ENCODE measurements around the gene KCNG2. TPM values are rescaled to one million over a fixed set of nuclear protein-coding genes. Genes with fewer than 3 reads are reported as not detected.
"Not testable (repeated sequence)": the region's sequence is repeated elsewhere in the genome, so short reads cannot be mapped to it uniquely, and the experiment has no call there.

Gene KCNG2
- total RNA-seq, 1 donor from 2014 or later, result not detected

- Mint-ChIP-seq H3K4me1 (ENCODE audit: unreplicated experiment) (no peaks in the 10 kb centered on the region), H3K36me3 (ENCODE audit: unreplicated experiment) (no peaks in the 10 kb centered on the region), H3K9me3 (ENCODE audit: unreplicated experiment) (peaks cover 5% of the 10 kb centered on the region), H3K27me3 (ENCODE audit: unreplicated experiment) (peaks cover 14% of the 10 kb centered on the region), H3K4me3 (ENCODE audit: unreplicated experiment) (no peak overlapping the region), H3K27ac (ENCODE audit: unreplicated experiment) (no peak overlapping the region)
- peak; percentile 83 for DNase-seq (ENCODE audit: extremely low spot score, unreplicated experiment)
- no peak for TF ChIP-seq CTCF (IDR thresholded peaks at IDR 0.05)
These were observed 66.4 kb downstream of the KCNG2 start for GRCh38 chr18:79864006-79864725.

- peaks cover 14% of the 10 kb centered on the region for H3K27me3 Mint-ChIP-seq (ENCODE audit: unreplicated experiment)
- H3K4me3 Mint-ChIP-seq (ENCODE audit: unreplicated experiment); H3K27ac Mint-ChIP-seq (ENCODE audit: unreplicated experiment); H3K9me3 Mint-ChIP-seq (ENCODE audit: unreplicated experiment); DNase-seq (ENCODE audit: extremely low spot score, unreplicated experiment); H3K4me1 Mint-ChIP-seq (ENCODE audit: unreplicated experiment); H3K36me3 Mint-ChIP-seq (ENCODE audit: unreplicated experiment): not testable (repeated sequence)
These were observed 67.2 kb downstream of the KCNG2 start for GRCh38 chr18:79864955-79865354.

GRCh38 chr18:79865951-79866350 lies 68.2 kb downstream of the KCNG2 start:
- H3K4me1 Mint-ChIP-seq (ENCODE audit: unreplicated experiment); H3K4me3 Mint-ChIP-seq (ENCODE audit: unreplicated experiment); H3K36me3 Mint-ChIP-seq (ENCODE audit: unreplicated experiment); H3K9me3 Mint-ChIP-seq (ENCODE audit: unreplicated experiment); H3K27ac Mint-ChIP-seq (ENCODE audit: unreplicated experiment): not testable (repeated sequence)
- peaks cover 10% of the 10 kb centered on the region for H3K27me3 Mint-ChIP-seq (ENCODE audit: unreplicated experiment)
- peak; percentile 56 for DNase-seq (ENCODE audit: extremely low spot score, unreplicated experiment)

GRCh38 chr18:79866889-79867574 lies 69.3 kb downstream of the KCNG2 start:
- Mint-ChIP-seq H3K9me3 (ENCODE audit: unreplicated experiment) (no peaks in the 10 kb centered on the region), H3K27ac (ENCODE audit: unreplicated experiment) (no peak overlapping the region), H3K4me1 (ENCODE audit: unreplicated experiment) (no peaks in the 10 kb centered on the region), H3K36me3 (ENCODE audit: unreplicated experiment) (no peaks in the 10 kb centered on the region), H3K4me3 (ENCODE audit: unreplicated experiment) (no peak overlapping the region), H3K27me3 (ENCODE audit: unreplicated experiment) (peaks cover 7% of the 10 kb centered on the region)
- DNase-seq (ENCODE audit: extremely low spot score, unreplicated experiment), result peak; percentile 71
- no peak for TF ChIP-seq CTCF (IDR thresholded peaks at IDR 0.05)

GRCh38 chr18:79867666-79868065 lies 69.9 kb downstream of the KCNG2 start:
- no peaks in the 10 kb centered on the region for H3K36me3 Mint-ChIP-seq (ENCODE audit: unreplicated experiment)
- no peak overlapping the region for H3K4me3 Mint-ChIP-seq (ENCODE audit: unreplicated experiment)
- peak; percentile 80 for DNase-seq (ENCODE audit: extremely low spot score, unreplicated experiment)
- H3K4me1 Mint-ChIP-seq (ENCODE audit: unreplicated experiment), result no peaks in the 10 kb centered on the region
- no peak for TF ChIP-seq CTCF (IDR thresholded peaks at IDR 0.05)
- no peak overlapping the region for H3K27ac Mint-ChIP-seq (ENCODE audit: unreplicated experiment)
- H3K9me3 Mint-ChIP-seq (ENCODE audit: unreplicated experiment), result no peaks in the 10 kb centered on the region
- H3K27me3 Mint-ChIP-seq (ENCODE audit: unreplicated experiment), result peaks cover under 1% of the 10 kb centered on the region

- Mint-ChIP-seq H3K9me3 (ENCODE audit: unreplicated experiment) (no peaks in the 10 kb centered on the region), H3K4me1 (ENCODE audit: unreplicated experiment) (no peaks in the 10 kb centered on the region), H3K36me3 (ENCODE audit: unreplicated experiment) (no peaks in the 10 kb centered on the region), H3K27me3 (ENCODE audit: unreplicated experiment) (no peaks in the 10 kb centered on the region), H3K4me3 (ENCODE audit: unreplicated experiment) (no peak overlapping the region), H3K27ac (ENCODE audit: unreplicated experiment) (no peak overlapping the region)
- no peak for TF ChIP-seq CTCF (IDR thresholded peaks at IDR 0.05)
- peak; percentile 78 for DNase-seq (ENCODE audit: extremely low spot score, unreplicated experiment)
These were observed 70.5 kb downstream of the KCNG2 start for GRCh38 chr18:79868168-79868784.
